HepG2 (cell line): ENCODE results near the gene SEMA5B. TPM values are rescaled to one million over a fixed set of nuclear protein-coding genes. Genes with fewer than 3 reads are reported as not detected.

ENCODE experiments used
- ATAC-seq: fragments of 200-7000 bp; cut with Tn5 transposase; 3 replicates; pipeline ENCODE4 v1.9.1; 2020; ENCODE audit warnings: mild to moderate bottlenecking, moderate library complexity
- BruUV-seq: library from RNA; stranded (reverse); fragments of 400-500 nt; replicated peaks from 2 replicates; lab custom pipeline; 2021; lab: Mats Ljungman, UMichigan
- CTCF ChIA-PET: fragments of 300-600 bp; formaldehyde crosslinking; extraction: SDS; loops from one replicate; lab custom pipeline; 2021; ENCODE audit warnings: low total read pairs, inconsistent platforms, low intra/inter-chr PET ratio; lab: Yijun Ruan, JAX
- POLR2A ChIA-PET: fragments of 350-600 bp; sonication (Branson Sonifier 250); formaldehyde crosslinking; loops from one replicate; lab custom pipeline; 2020; ENCODE audit warnings: antibody characterized with exemption, inconsistent platforms; lab: Yijun Ruan, JAX
- DNase-seq: peaks from one replicate; pipeline ENCODE4 v3.0.0-alpha.2; 2015; ENCODE audit warnings: low spot score
- FAIRE-seq: peaks from 3 replicates; lab custom pipeline; 2011; peaks lifted over from hg19 to GRCh38; lab: Jason Lieb, UNC
- H2AFZ ChIP-seq: one replicate; pipeline ENCODE4 v1.6.1; 2011; ENCODE audit warnings: low read length, inconsistent platforms
- H3K27ac ChIP-seq: fragments of 300-600 bp; 3 replicates; pipeline ENCODE4 v1.8.0; 2011; ENCODE audit warnings: mixed run types, mild to moderate bottlenecking, mixed read lengths, low read length, inconsistent platforms; ENCODE audit not compliant: insufficient read depth; ENCODE audit errors: extremely low read length
- H3K27me3 ChIP-seq, 2 experiments: fragments of 200-600 bp in 1 of 2; 2 replicates in 1 of 2; 3 replicates in 1 of 2; pipeline versions ENCODE4 v1.6.0 to v1.8.0; 2011; ENCODE audit warnings: low read length in 2 of 2, mild to moderate bottlenecking in 2 of 2, moderate library complexity in 2 of 2, inconsistent platforms in 1 of 2; ENCODE audit not compliant: insufficient read depth in 2 of 2, control insufficient read depth in 1 of 2
- H3K36me3 ChIP-seq, 2 experiments: fragments of 200-600 bp in 1 of 2; replicated peaks in 1 of 2; 2 replicates in 1 of 2; 3 replicates in 1 of 2; pipeline versions ENCODE4 v1.5.1 to v1.8.0; 2011; ENCODE audit warnings: low read length in 2 of 2, inconsistent platforms in 1 of 2; ENCODE audit not compliant: insufficient read depth in 2 of 2, control insufficient read depth in 1 of 2
- H3K4me1 ChIP-seq: 2 replicates; pipeline ENCODE4 v1.5.1; 2012; ENCODE audit warnings: low read length, inconsistent platforms; ENCODE audit not compliant: insufficient read depth
- H3K4me2 ChIP-seq: 2 replicates; pipeline ENCODE4 v1.6.0; 2011; ENCODE audit warnings: low read depth, low read length, inconsistent platforms
- H3K4me3 ChIP-seq, 3 experiments: fragments of 200-600 bp in 1 of 3; sonication (generic), shearing (Covaris generic) in 1 of 3; replicated peaks in 1 of 3; 2 replicates each; pipeline ENCODE4 v1.5.1; 2011 to 2016; ENCODE audit warnings: low read length in 3 of 3, inconsistent platforms in 2 of 3, low read depth in 2 of 3, mild to moderate bottlenecking in 2 of 3, control low read depth in 1 of 3, mixed read lengths in 1 of 3; ENCODE audit not compliant: insufficient read depth in 1 of 3
- H3K79me2 ChIP-seq: one replicate; pipeline ENCODE4 v1.6.1; 2011; ENCODE audit warnings: low read length, inconsistent platforms; ENCODE audit not compliant: insufficient read depth
- H3K9ac ChIP-seq: 2 replicates; pipeline ENCODE4 v1.6.0; 2011; ENCODE audit warnings: mild to moderate bottlenecking, low read depth, low read length, inconsistent platforms; ENCODE audit not compliant: insufficient read depth
- H3K9me3 ChIP-seq: 2 replicates; pipeline ENCODE4 v1.5.1; 2012; ENCODE audit warnings: mild to moderate bottlenecking, low read length
- H4K20me1 ChIP-seq: 2 replicates; pipeline ENCODE4 v1.6.0; 2011; ENCODE audit warnings: inconsistent platforms, mild to moderate bottlenecking, low read length, moderate library complexity; ENCODE audit not compliant: insufficient read depth
- DDIT3 ChIP-seq: sonication (generic); formaldehyde crosslinking; IDR thresholded peaks from 2 replicates; pipeline ENCODE4 v1.4.0; 2020; ENCODE audit warnings: mild to moderate bottlenecking, missing genetic modification reagents
- FOXA1 ChIP-seq, 2 experiments: fragments of 450-650 bp in 1 of 2; sonication (generic) in 1 of 2; formaldehyde crosslinking in 1 of 2; IDR thresholded peaks; 2 replicates each; pipeline versions ENCODE4 v1.4.0 to v1.6.1; 2016 to 2020; ENCODE audit warnings: missing genetic modification reagents in 1 of 2
- KDM3A ChIP-seq: IDR thresholded peaks from 2 replicates; pipeline ENCODE4 v1.6.1; 2018; ENCODE audit warnings: low read depth, missing compliant biosample characterization
- MED8 ChIP-seq: sonication (generic); formaldehyde crosslinking; IDR thresholded peaks from 2 replicates; pipeline ENCODE4 v1.8.1; 2023; ENCODE audit warnings: mild to moderate bottlenecking, missing genetic modification reagents; ENCODE audit not compliant: insufficient replicate concordance
- MXD1 ChIP-seq: sonication (generic); formaldehyde crosslinking; IDR thresholded peaks from 2 replicates; pipeline ENCODE4 v1.4.0; 2020; ENCODE audit warnings: mild to moderate bottlenecking, missing genetic modification reagents
- PHF5A ChIP-seq: IDR thresholded peaks from one replicate; pipeline ENCODE4 v1.6.1; 2018; ENCODE audit warnings: low read depth, missing genetic modification reagents; ENCODE audit not compliant: unreplicated experiment
- ZKSCAN5 ChIP-seq: sonication (generic); formaldehyde crosslinking; IDR thresholded peaks from 2 replicates; pipeline ENCODE4 v1.5.1; 2020; ENCODE audit warnings: mild to moderate bottlenecking, missing genetic modification reagents
- ZNF672 ChIP-seq: sonication (generic); formaldehyde crosslinking; IDR thresholded peaks from 2 replicates; pipeline ENCODE4 v1.8.1; 2022; ENCODE audit warnings: missing genetic modification reagents
- WGBS: methylation state at CpG from one replicate; pipeline ENCODE4 v1.1.6; 2017; ENCODE audit warnings: low lambda C conversion rate; 5-methylcytosine and 5-hydroxymethylcytosine counted together
- in situ Hi-C: cut with HindIII; loops from 2 replicates; pipeline ENCODE4 v1.10.0; 2017; ENCODE audit warnings: low pct_unique_long_range_greater_than_20kb; ENCODE audit not compliant: extremely low pct_ligation_motif_present
- intact Hi-C: fragments of 100-400 bp; cut with micrococcal nuclease; formaldehyde crosslinking; loops from one replicate; pipeline ENCODE4 v1.10.0; 2022; ENCODE audit not compliant: unreplicated experiment
- polyA plus RNA-seq, 8 experiments: library from polyadenylated mRNA; depleted of rRNA in 3 of 8; stranded (reverse) in 7 of 8; unstranded in 1 of 8; fragments of >200 nt; fragmentation: Illumina TruSeq in 4 of 8; extraction: Trizol in 4 of 8; gene quantifications; 2 replicates each; pipeline versions ENCODE4 v1.2.1 to v1.2.3, GENCODE V29; 2011 to 2016; ENCODE audit warnings: low read depth in 4 of 8, missing spikeins in 1 of 8, mixed read lengths in 1 of 8; ENCODE audit not compliant: insufficient read depth in 1 of 8
- total RNA-seq, 5 experiments: library from RNA; depleted of rRNA; stranded (reverse); fragments of >200 nt; fragmentation: Illumina TruSeq; extraction: Trizol; gene quantifications; 2 replicates each; pipeline ENCODE4 v1.2.3, GENCODE V29; 2016; ENCODE audit warnings: low read depth in 1 of 5

SEMA5B gene
- total and polyA plus RNA-seq, 2 of the 13 experiments (the other 11 are each of a cell fraction or from before 2014, with no cell fraction given), result not detected

GRCh38 chr3:122929188-122930062 lies 98.1 kb downstream of the SEMA5B start:
- H3K9ac ChIP-seq, result no peak overlapping the region
- in situ Hi-C loops (no loop called here), intact Hi-C loops (no loop called here)
- DNase-seq, result no peak
- BruUV-seq, result no TSS peak
- H3K9me3 ChIP-seq, result no peaks in the 10 kb centered on the region
- H4K20me1 ChIP-seq, result no peaks in the 10 kb centered on the region
- ATAC-seq, result peak; percentile 51
- TF ChIP-seq DDIT3 (CRISPR knock-in tag) (no peak), ZNF672 (no peak), KDM3A (CRISPR knock-in tag) (no peak), FOXA1 (IDR thresholded peaks at IDR 0.05) (no peak), FOXA1 (CRISPR knock-in tag; IDR thresholded peaks at IDR 0.05) (peak; percentile 39; the same call in 1 of the 2 replicates), MXD1 (CRISPR knock-in tag) (0 out of 2 replicates have a peak, but pooled peaks have one; percentile 25), PHF5A (CRISPR knock-in tag) (no peak), ZKSCAN5 (no peak), MED8 (CRISPR knock-in tag) (peak; percentile 26)
- ChIA-PET POLR2A (no interaction called here), CTCF (no interaction called here)
- no peaks in the 10 kb centered on the region for H3K36me3 ChIP-seq
- H3K27me3 ChIP-seq, result peaks cover 2 to 21% of the 10 kb centered on the region in 2 experiments; a peak in 3 of 5 replicates
- peak overlapping the region in 1 of 3 experiments; percentile 41; a peak in 1 of 6 replicates for H3K4me3 ChIP-seq
- H2AFZ ChIP-seq, result no peak overlapping the region
- H3K27ac ChIP-seq, result no peak overlapping the region
- no peak for FAIRE-seq
- 16% methylated on average over 10 of the region's 12 CpGs for WGBS
- peak overlapping the region; percentile 72 for H3K4me2 ChIP-seq
- no peaks in the 10 kb centered on the region for H3K79me2 ChIP-seq
- peaks cover 41% of the 10 kb centered on the region for H3K4me1 ChIP-seq
